Lung (tissue), 12 donors: Measurements from ENCODE around the gene THEM5. TPM values are rescaled to one million over a fixed set of nuclear protein-coding genes. Genes with fewer than 3 reads are reported as not detected.

Experiments
- ATAC-seq: fragments of 200-7000 bp; cut with Tn5 transposase; one replicate; pipeline ENCODE4 v1.9.1; 2020; ENCODE audit warnings: moderate number of reproducible peaks; ENCODE audit not compliant: insufficient read depth, low FRiP score
- DNase-seq, 3 donors: peaks; one replicate each; pipeline ENCODE4 v3.0.0-alpha.2; 2013 to 2017
- H3K27ac ChIP-seq, 2 donors: one replicate each; pipeline ENCODE4 v1.5.1; 2013; ENCODE audit warnings: mild to moderate bottlenecking in 2 of 2, moderate library complexity in 2 of 2, control low read depth in 1 of 2, inconsistent platforms in 1 of 2, low read depth in 1 of 2, low read length in 1 of 2
- H3K27me3 ChIP-seq, 3 donors: one replicate each; pipeline ENCODE4 v1.5.1; 2013; ENCODE audit warnings: low read length in 2 of 3; ENCODE audit not compliant: control insufficient read depth in 3 of 3, insufficient read depth in 3 of 3
- H3K36me3 ChIP-seq, 4 donors: one replicate each; pipeline ENCODE4 v1.5.1; 2013; ENCODE audit warnings: low read length in 4 of 4, mild to moderate bottlenecking in 1 of 4, moderate library complexity in 1 of 4; ENCODE audit not compliant: control insufficient read depth in 4 of 4, insufficient read depth in 4 of 4
- H3K4me1 ChIP-seq, 5 donors: one replicate each; pipeline ENCODE4 v1.5.1; 2013; ENCODE audit warnings: low read length in 5 of 5, mild to moderate bottlenecking in 2 of 5, moderate library complexity in 1 of 5; ENCODE audit not compliant: control insufficient read depth in 5 of 5, insufficient read depth in 5 of 5
- H3K4me3 ChIP-seq: one replicate; pipeline ENCODE4 v1.5.1; 2013; ENCODE audit warnings: mild to moderate bottlenecking, control low read depth, moderate library complexity
- H3K9ac ChIP-seq, 2 donors: one replicate each; pipeline ENCODE4 v1.5.1; 2013; ENCODE audit warnings: low read length in 2 of 2, control low read depth in 1 of 2; ENCODE audit not compliant: insufficient read depth in 1 of 2
- H3K9me3 ChIP-seq, 4 donors: one replicate each; pipeline ENCODE4 v1.5.1; 2013; ENCODE audit warnings: low read length in 3 of 4, mild to moderate bottlenecking in 1 of 4, moderate library complexity in 1 of 4; ENCODE audit not compliant: control insufficient read depth in 4 of 4, insufficient read depth in 3 of 4
- CTCF ChIP-seq: IDR thresholded peaks from 2 replicates; pipeline ENCODE4 v1.5.1; 2012; ENCODE audit warnings: mild to moderate bottlenecking; ENCODE audit errors: control extremely low read depth, extremely low read depth
- WGBS, 2 donors: extraction: QIAGEN DNeasy Blood & Tissue Kit; methylation state at CpG; one replicate each; pipeline ENCODE4 v1.1.7; 2013; 5-methylcytosine and 5-hydroxymethylcytosine counted together
- polyA plus RNA-seq, 2 donors: library from polyadenylated mRNA; stranded (reverse); fragments of 200-250 nt; gene quantifications; one replicate each; pipeline ENCODE4 v1.2.1, GENCODE V29; 2013
- total RNA-seq, 2 donors: library from RNA; depleted of rRNA in 1 of 2; stranded (reverse); fragments of >200 nt in 1 of 2; gene quantifications; one replicate each; pipeline ENCODE4 v1.2.1, GENCODE V29; 2014 to 2021
- donor health status: control.
- donor health status: control.
- donor health status: Bipolar disorder and iron deficiency.
- donor health status: healthy.
- donor health status: DM: yes; HTN: yes; CAD: no.

The THEM5 gene
- total and polyA plus RNA-seq, 4 donors = not detected

- Histone ChIP-seq H3K9ac (no peak overlapping the region), H3K4me1 (peaks cover 0 to 27% (median 12%) of the 10 kb centered on the region in 5 donors), H3K4me3 (no peak overlapping the region), H3K36me3 (no peaks in the 10 kb centered on the region), H3K9me3 (no peaks in the 10 kb centered on the region), H3K27ac (peak overlapping the region in 1 of 2 donors; percentile 1), H3K27me3 (no peaks in the 10 kb centered on the region)
- no peak for TF ChIP-seq CTCF
- peak; percentile 62 to 82 (median 67) for DNase-seq
- WGBS, 2 donors = 3 to 12% methylated on average over 10 to 12 of the region's 12 CpGs
- no peak for ATAC-seq
Measured at GRCh38 chr1:151828921-151829320, 24.6 kb downstream of the THEM5 start.

- ATAC-seq (no peak), DNase-seq (no peak)
- Histone ChIP-seq H3K4me1 (peaks cover 0 to 25% (median 12%) of the 10 kb centered on the region in 5 donors), H3K9me3 (no peaks in the 10 kb centered on the region), H3K36me3 (no peaks in the 10 kb centered on the region), H3K27me3 (no peaks in the 10 kb centered on the region), H3K9ac (no peak overlapping the region), H3K27ac (no peak overlapping the region), H3K4me3 (no peak overlapping the region)
- 23 to 52% methylated on average over 9 of the region's 9 CpGs for WGBS, 2 donors
- TF ChIP-seq CTCF = no peak
Measured at GRCh38 chr1:151827853-151828252, 25.7 kb downstream of the THEM5 start.

- TF ChIP-seq CTCF = no peak
- no peak for ATAC-seq
Measured at GRCh38 chr1:151825751-151826660, 27.5 kb downstream of the THEM5 start.

More at GRCh38 chr1:151825751-151826660, 27.5 kb downstream of the THEM5 start:
- Histone ChIP-seq H3K4me1 (peaks cover 0 to 21% (median 5%) of the 10 kb centered on the region in 5 donors), H3K9me3 (no peaks in the 10 kb centered on the region), H3K4me3 (no peak overlapping the region), H3K27me3 (no peaks in the 10 kb centered on the region), H3K36me3 (no peaks in the 10 kb centered on the region), H3K9ac (no peak overlapping the region), H3K27ac (no peak overlapping the region)
- 69 to 71% methylated on average over 19 to 21 of the region's 21 CpGs for WGBS, 2 donors
- DNase-seq = no peak
